Fibroblast of skin of right biceps (primary cell): ENCODE results near the gene RFX4.
"Not testable (repeated sequence)": the region's sequence is repeated elsewhere in the genome, so short reads cannot be mapped to it uniquely, and the experiment has no call there.

Experiments
- DNase-seq: peaks from one replicate; pipeline ENCODE4 v3.0.0-alpha.2; 2013

RFX4 gene

GRCh38 chr12:106647793-106648514 lies 65.2 kb downstream of the RFX4 start:
- no peak for DNase-seq

GRCh38 chr12:106648736-106649135 lies 65.9 kb downstream of the RFX4 start:
- DNase-seq, result peak; percentile 8

GRCh38 chr12:106651552-106651951 lies 68.7 kb downstream of the RFX4 start:
- DNase-seq, result no peak

GRCh38 chr12:106652510-106653015 lies 69.8 kb downstream of the RFX4 start:
- DNase-seq, result no peak

- no peak for DNase-seq
Observed at GRCh38 chr12:106655577-106655976, 72.8 kb downstream of the RFX4 start.

GRCh38 chr12:106657488-106657887 lies 74.7 kb downstream of the RFX4 start:
- no peak for DNase-seq

- no peak for DNase-seq
Observed at GRCh38 chr12:106663385-106663784, 80.6 kb downstream of the RFX4 start.

- DNase-seq, result no peak
Observed at GRCh38 chr12:106669216-106669615, 86.4 kb downstream of the RFX4 start.

GRCh38 chr12:106670131-106670530 lies 87.3 kb downstream of the RFX4 start:
- DNase-seq, result no peak

- DNase-seq, result no peak
Observed at GRCh38 chr12:106671840-106672239, 89.0 kb downstream of the RFX4 start.

- DNase-seq, result no peak
Observed at GRCh38 chr12:106672314-106673025, 89.7 kb downstream of the RFX4 start.

GRCh38 chr12:106673141-106673540 lies 90.3 kb downstream of the RFX4 start:
- no peak for DNase-seq

- DNase-seq, result no peak
Observed at GRCh38 chr12:106675651-106676435, 93.0 kb downstream of the RFX4 start.

- DNase-seq, result no peak
Observed at GRCh38 chr12:106679574-106679973, 96.8 kb downstream of the RFX4 start.

GRCh38 chr12:106680280-106680679 lies 97.5 kb downstream of the RFX4 start:
- DNase-seq, result no peak

- no peak for DNase-seq
Observed at GRCh38 chr12:106681210-106681609, 98.4 kb downstream of the RFX4 start.

GRCh38 chr12:106682594-106683234 lies 99.9 kb downstream of the RFX4 start:
- no peak for DNase-seq

GRCh38 chr12:106684497-106684896 lies 101.7 kb downstream of the RFX4 start:
- DNase-seq, result no peak

- no peak for DNase-seq
Observed at GRCh38 chr12:106685381-106685780, 102.6 kb downstream of the RFX4 start.

- DNase-seq, result no peak
Observed at GRCh38 chr12:106687672-106688071, 104.9 kb downstream of the RFX4 start.

- DNase-seq, result no peak
Observed at GRCh38 chr12:106690569-106691305, 107.9 kb downstream of the RFX4 start.

GRCh38 chr12:106692033-106692432 lies 109.2 kb downstream of the RFX4 start:
- not testable (repeated sequence) for DNase-seq
